Psoas muscle (tissue), 8 donors: ENCODE results near the gene CBX3. TPM values are rescaled to one million over a fixed set of nuclear protein-coding genes. Genes with fewer than 3 reads are reported as not detected.

Experiments
- ATAC-seq, 4 donors: fragments of 200-7000 bp; cut with Tn5 transposase; one replicate each; pipeline ENCODE4 v1.9.1; 2020; ENCODE audit warnings: moderate library complexity in 3 of 4, mild to moderate bottlenecking in 2 of 4
- DNase-seq, 2 donors: peaks; one replicate each; pipeline ENCODE4 v3.0.0-alpha.2; 2020
- H3K27ac ChIP-seq: fragments of 200-600 bp; one replicate; pipeline ENCODE4 v1.8.0; 2022
- H3K27me3 ChIP-seq, 3 donors: fragments of 200-600 bp in 1 of 3; one replicate each; pipeline versions ENCODE4 v1.6.1 to v1.8.0; 2013 to 2022; ENCODE audit warnings: low read length in 2 of 3, mild to moderate bottlenecking in 2 of 3, moderate library complexity in 1 of 3; ENCODE audit not compliant: insufficient read depth in 3 of 3
- H3K36me3 ChIP-seq, 2 donors: fragments of 200-600 bp in 1 of 2; one replicate each; pipeline versions ENCODE4 v1.6.1 to v1.8.0; 2013 to 2022; ENCODE audit warnings: low read depth in 1 of 2, mild to moderate bottlenecking in 1 of 2, moderate library complexity in 1 of 2; ENCODE audit not compliant: insufficient read depth in 1 of 2
- H3K4me1 ChIP-seq: fragments of 200-600 bp; one replicate; pipeline ENCODE4 v1.8.0; 2022
- H3K4me3 ChIP-seq: fragments of 200-600 bp; one replicate; pipeline ENCODE4 v1.8.0; 2022; ENCODE audit warnings: mild to moderate bottlenecking
- H3K9me3 ChIP-seq: fragments of 200-600 bp; one replicate; pipeline ENCODE4 v1.8.0; 2022
- CTCF ChIP-seq: fragments of 200-600 bp; IDR thresholded peaks from one replicate; pipeline ENCODE4 v1.8.0; 2022; ENCODE audit warnings: antibody characterized with exemption
- WGBS, 3 donors: extraction: QIAGEN DNeasy Blood & Tissue Kit; methylation state at CpG; one replicate each; pipeline versions ENCODE4 v1.1.6 to v1.1.7; 2013; 5-methylcytosine and 5-hydroxymethylcytosine counted together
- intact Hi-C, 2 donors: fragments of 100-400 bp; cut with DNase I; formaldehyde crosslinking; loops; one replicate each; pipeline versions ENCODE4 v1.11.0 to v1.14.2; 2022
- polyA plus RNA-seq, 3 donors: library from polyadenylated mRNA; stranded (reverse); fragments of 200-250 nt; gene quantifications; one replicate each; pipeline ENCODE4 v1.2.3, GENCODE V29; 2013
- total RNA-seq, 4 donors: library from RNA; stranded (reverse); fragmentation: NEBNext Ultra II Directional in 2 of 4; extraction: Animal tissue kit (Norgen Biotek cat#: 25700) in 2 of 4; gene quantifications; one replicate each; pipeline versions ENCODE4 v1.2.1 to v1.2.4, GENCODE V29; 2021 to 2023
- donor health status: healthy with polysubstance abuse.
- donor health status: DM: no; HTN: no; CAD: no; lungs with moderate emphysema.
- donor health status: Bipolar disorder and iron deficiency.
- donor health status: healthy.
- donor health status: DM: yes; HTN: yes; CAD: no.
- donor health status: DM: no; HTN: no; CAD: no.
- donor health status: DM: no; HTN: no; CAD: no.
- donor health status: DM: yes; HTN: yes; CAD: no.

CBX3 gene
- total and polyA plus RNA-seq, 7 donors, result 45.3 to 97.0 (median 71.6) TPM

- intact Hi-C loops, result no loop called here
- no peak overlapping the region for H3K27ac ChIP-seq
- peaks cover 10 to 45% of the 10 kb centered on the region in 2 donors for H3K36me3 ChIP-seq
- ATAC-seq (no peak), DNase-seq (no peak)
- TF ChIP-seq CTCF, result no peak
- H3K27me3 ChIP-seq, result no peaks in the 10 kb centered on the region
- H3K4me3 ChIP-seq, result no peak overlapping the region
- H3K9me3 ChIP-seq, result no peaks in the 10 kb centered on the region
- H3K4me1 ChIP-seq, result no peaks in the 10 kb centered on the region
- 81 to 89% (median 84%) methylated on average over 5 of the region's 5 CpGs for WGBS, 3 donors
Measured at GRCh38 chr7:26166684-26167266, 34.8 kb upstream of the CBX3 start.

GRCh38 chr7:26167303-26167934 lies 34.1 kb upstream of the CBX3 start:
- H3K9me3 ChIP-seq, result no peaks in the 10 kb centered on the region
- peaks cover 10 to 45% of the 10 kb centered on the region in 2 donors for H3K36me3 ChIP-seq
- H3K4me1 ChIP-seq, result no peaks in the 10 kb centered on the region
- no peak for TF ChIP-seq CTCF
- DNase-seq (no peak), ATAC-seq (no peak)
- no peak overlapping the region for H3K27ac ChIP-seq
- WGBS, 3 donors, result 90 to 95% (median 94%) methylated on average over 3 of the region's 3 CpGs
- intact Hi-C loops, result no loop called here
- H3K4me3 ChIP-seq, result no peak overlapping the region
- no peaks in the 10 kb centered on the region for H3K27me3 ChIP-seq

- H3K27me3 ChIP-seq, result no peaks in the 10 kb centered on the region
- H3K36me3 ChIP-seq, result peaks cover 10 to 45% of the 10 kb centered on the region in 2 donors
- TF ChIP-seq CTCF, result no peak
- no peaks in the 10 kb centered on the region for H3K9me3 ChIP-seq
- no peak overlapping the region for H3K27ac ChIP-seq
- H3K4me1 ChIP-seq, result no peaks in the 10 kb centered on the region
- no peak overlapping the region for H3K4me3 ChIP-seq
- DNase-seq, result no peak
- WGBS, 3 donors, result 82 to 92% (median 91%) methylated on average over 6 of the region's 6 CpGs
- intact Hi-C loops, result no loop called here
- no peak for ATAC-seq
Measured at GRCh38 chr7:26168458-26169023, 33.0 kb upstream of the CBX3 start.

GRCh38 chr7:26169271-26169670 lies 32.3 kb upstream of the CBX3 start:
- TF ChIP-seq CTCF, result no peak
- Histone ChIP-seq H3K27me3 (no peaks in the 10 kb centered on the region), H3K4me3 (no peak overlapping the region), H3K9me3 (no peaks in the 10 kb centered on the region), H3K27ac (no peak overlapping the region), H3K36me3 (peaks cover 10 to 45% of the 10 kb centered on the region in 2 donors), H3K4me1 (no peaks in the 10 kb centered on the region)
- 71 to 89% (median 83%) methylated on average over 3 of the region's 3 CpGs for WGBS, 3 donors
- intact Hi-C loops, result no loop called here
- DNase-seq, result no peak
- ATAC-seq, result no peak
